Panc1 (cell line): Measurements from ENCODE around the gene TSPO2. TPM values are rescaled to one million over a fixed set of nuclear protein-coding genes. Genes with fewer than 3 reads are reported as not detected.

Source experiments
- ATAC-seq: fragments of 200-7000 bp; cut with Tn5 transposase; 2 replicates; pipeline ENCODE4 v1.9.1; 2020; ENCODE audit warnings: mild to moderate bottlenecking, moderate library complexity
- BruUV-seq: library from RNA; stranded (reverse); fragments of 400-500 nt; replicated peaks from 2 replicates; lab custom pipeline; 2021; lab: Mats Ljungman, UMichigan
- CTCF ChIA-PET: fragments of 300-600 bp; sonication (Branson Sonifier 250); formaldehyde crosslinking; loops from one replicate; lab custom pipeline; 2022; ENCODE audit warnings: antibody characterized with exemption; lab: Charles Lee
- POLR2A ChIA-PET: fragments of 300-600 bp; sonication (Branson Sonifier 250); formaldehyde crosslinking; loops from one replicate; lab custom pipeline; 2022; ENCODE audit warnings: antibody characterized with exemption; lab: Charles Lee
- DNase-seq: peaks from one replicate; pipeline ENCODE4 v3.0.0-alpha.2; 2010; ENCODE audit warnings: low read depth, low spot score
- H3K27ac ChIP-seq: 2 replicates; pipeline ENCODE4 v1.5.1; 2011; ENCODE audit warnings: mild to moderate bottlenecking, low read length, inconsistent platforms
- H3K27me3 ChIP-seq: fragments of 200-500 bp; sonication (Bioruptor generic); 2 replicates; pipeline ENCODE4 v1.6.0; 2014; ENCODE audit warnings: low read length, inconsistent platforms; ENCODE audit not compliant: control insufficient read depth, insufficient read depth
- H3K36me3 ChIP-seq: fragments of 200-500 bp; sonication (Bioruptor generic); 2 replicates; pipeline ENCODE4 v1.5.1; 2014; ENCODE audit warnings: inconsistent platforms, mild to moderate bottlenecking, low read length, moderate library complexity; ENCODE audit not compliant: control insufficient read depth, insufficient read depth
- H3K4me1 ChIP-seq: 2 replicates; pipeline ENCODE4 v1.5.1; 2011; ENCODE audit warnings: inconsistent platforms, mild to moderate bottlenecking, low read length, moderate library complexity; ENCODE audit not compliant: control insufficient read depth, insufficient read depth
- H3K4me3 ChIP-seq, 2 experiments: 2 replicates each; pipeline ENCODE4 v1.5.1; 2011 to 2012; ENCODE audit warnings: low read depth in 2 of 2, low read length in 2 of 2, mild to moderate bottlenecking in 2 of 2, inconsistent platforms in 1 of 2, moderate library complexity in 1 of 2
- H3K9me3 ChIP-seq: fragments of 200-500 bp; sonication (Bioruptor generic); 2 replicates; pipeline ENCODE4 v1.5.1; 2014; ENCODE audit warnings: low read depth, mild to moderate bottlenecking, inconsistent platforms, low read length, moderate library complexity; ENCODE audit not compliant: control insufficient read depth, insufficient read depth
- CTCF ChIP-seq: fragments of 450-650 bp; IDR thresholded peaks from 2 replicates; pipeline ENCODE4 v1.5.1; 2017; ENCODE audit warnings: mild to moderate bottlenecking
- POLR2AphosphoS5 ChIP-seq: IDR thresholded peaks from 2 replicates; pipeline ENCODE4 v1.6.1; 2012; ENCODE audit warnings: mild to moderate bottlenecking, low read depth, low read length, moderate library complexity
- REST ChIP-seq, 2 experiments: IDR thresholded peaks; 2 replicates each; pipeline ENCODE4 v1.6.1; 2011 to 2012; ENCODE audit warnings: low read depth in 2 of 2, control low read depth in 1 of 2, low read length in 1 of 2, mild to moderate bottlenecking in 1 of 2, moderate library complexity in 1 of 2; ENCODE audit not compliant: insufficient read depth in 1 of 2
- SIN3A ChIP-seq: IDR thresholded peaks from 2 replicates; pipeline ENCODE4 v1.6.1; 2012; ENCODE audit warnings: low read depth, mild to moderate bottlenecking, low read length, moderate library complexity, borderline replicate concordance; ENCODE audit not compliant: insufficient read depth
- TCF7L2 ChIP-seq: IDR thresholded peaks from 2 replicates; pipeline ENCODE4 v1.6.1; 2011; ENCODE audit warnings: mild to moderate bottlenecking, low read depth, low read length, inconsistent platforms
- in situ Hi-C: cut with HindIII; loops from 2 replicates; pipeline ENCODE4 v1.10.0; 2016; ENCODE audit warnings: low sequenced_read_pairs, low pct_unique_long_range_greater_than_20kb
- intact Hi-C: fragments of 100-400 bp; cut with micrococcal nuclease; formaldehyde crosslinking; loops from one replicate; pipeline ENCODE4 v1.10.0; 2022; ENCODE audit not compliant: unreplicated experiment
- total RNA-seq: library from RNA; stranded (reverse); gene quantifications from one replicate; pipeline ENCODE4 v1.2.1, GENCODE V29; 2021; ENCODE audit not compliant: unreplicated experiment

The TSPO2 gene
- total RNA-seq, 1 experiment from 2014 or later = not detected

- POLR2A ChIA-PET = no interaction called here
- H3K27ac ChIP-seq = no peak overlapping the region
- TF ChIP-seq TCF7L2 (no peak), SIN3A (no peak), REST (IDR thresholded peaks at IDR 0.05; ENCODE audit: insufficient read depth in 1 of 2, low read depth in 2 of 2, low read length in 1 of 2) (no peak), CTCF (no peak), POLR2AphosphoS5 (no peak)
- no peak for DNase-seq
- CTCF ChIA-PET = interaction anchor here (1.2 kb wide), 1 partner anchor 19 kb away, joined by 4 read pairs; no protein-coding TSS in a partner anchor
- H3K9me3 ChIP-seq = no peaks in the 10 kb centered on the region
- no peaks in the 10 kb centered on the region for H3K27me3 ChIP-seq
- no peak overlapping the region for H3K4me3 ChIP-seq
- BruUV-seq = no TSS peak
- H3K36me3 ChIP-seq = no peaks in the 10 kb centered on the region
- intact Hi-C loops (no loop called here), in situ Hi-C loops (no loop called here)
- no peak for ATAC-seq
- 0 out of 2 replicates have a peak, but pooled peaks cover 2% of the 10 kb centered on the region for H3K4me1 ChIP-seq
Measured at GRCh38 chr6:41047306-41047705, 5.0 kb downstream of the TSPO2 start.

- intact Hi-C loops (no loop called here), in situ Hi-C loops (no loop called here)
- H3K36me3 ChIP-seq = no peaks in the 10 kb centered on the region
- H3K9me3 ChIP-seq = no peaks in the 10 kb centered on the region
- BruUV-seq = no TSS peak
- ChIA-PET CTCF (interaction anchor here (1.2 kb wide), 1 partner anchor 20 kb away, joined by 4 read pairs; no protein-coding TSS in a partner anchor), POLR2A (no interaction called here)
- no peak overlapping the region for H3K4me3 ChIP-seq
- H3K27ac ChIP-seq = no peak overlapping the region
- DNase-seq (no peak), ATAC-seq (no peak; the same call in 1 of the 2 replicates)
- TF ChIP-seq POLR2AphosphoS5 (no peak), REST (IDR thresholded peaks at IDR 0.05; ENCODE audit: insufficient read depth in 1 of 2, low read depth in 2 of 2, low read length in 1 of 2) (no peak)
- H3K27me3 ChIP-seq = no peaks in the 10 kb centered on the region
- 0 out of 2 replicates have a peak, but pooled peaks cover 2% of the 10 kb centered on the region for H3K4me1 ChIP-seq
Measured at GRCh38 chr6:41047745-41048732, 5.8 kb downstream of the TSPO2 start.
